ENCODE results near the gene FOXL3.

The FOXL3 gene

DNA sequence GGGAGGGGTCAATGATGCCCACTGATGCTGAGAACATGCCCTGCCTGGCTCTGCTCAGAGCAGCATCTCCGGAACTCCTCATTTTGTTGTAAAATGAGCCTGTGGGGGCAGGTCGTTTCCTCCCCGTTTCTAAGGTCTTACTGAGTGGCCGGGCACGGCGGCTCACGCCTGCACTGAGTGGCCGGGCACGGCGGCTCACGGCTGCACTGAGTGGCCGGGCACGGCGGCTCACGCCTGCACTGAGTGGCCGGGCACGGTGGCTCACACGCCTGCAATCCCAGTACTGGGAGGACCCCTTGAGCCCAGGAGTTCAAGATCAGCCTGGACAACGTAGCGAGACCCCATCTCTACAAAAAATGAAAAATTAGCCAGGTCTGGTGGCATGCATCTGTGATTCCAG is 39.0 kb upstream of the FOXL3 start:
- Mint-ChIP-seq H3K4me1 (ENCODE audit: low read depth in 2 of 2) (no peaks in the 10 kb centered on the region), H3K27me3 (peaks cover 0 to 9% of the 10 kb centered on the region in 2 donors), H3K27ac (no peak overlapping the region), H3K4me3 (no peak overlapping the region), H3K9me3 (no peaks in the 10 kb centered on the region), H3K36me3 (ENCODE audit: insufficient read depth) (no peaks in the 10 kb centered on the region)
- DNase-seq (no peak), ATAC-seq (replicated peaks) (no peak)

- no peaks in the 10 kb centered on the region for H3K9me3 Mint-ChIP-seq
- peaks cover 0 to 9% of the 10 kb centered on the region in 2 donors for H3K27me3 Mint-ChIP-seq
- no peak for DNase-seq
- H3K27ac Mint-ChIP-seq: no peak overlapping the region
- no peak for ATAC-seq (replicated peaks)
- H3K4me3 Mint-ChIP-seq: no peak overlapping the region
- no peaks in the 10 kb centered on the region for H3K36me3 Mint-ChIP-seq (ENCODE audit: insufficient read depth)
- H3K4me1 Mint-ChIP-seq (ENCODE audit: low read depth in 2 of 2): no peaks in the 10 kb centered on the region
These were observed 38.4 kb upstream of the FOXL3 start for GRCh38 chr7:251446-252175.

DNA sequence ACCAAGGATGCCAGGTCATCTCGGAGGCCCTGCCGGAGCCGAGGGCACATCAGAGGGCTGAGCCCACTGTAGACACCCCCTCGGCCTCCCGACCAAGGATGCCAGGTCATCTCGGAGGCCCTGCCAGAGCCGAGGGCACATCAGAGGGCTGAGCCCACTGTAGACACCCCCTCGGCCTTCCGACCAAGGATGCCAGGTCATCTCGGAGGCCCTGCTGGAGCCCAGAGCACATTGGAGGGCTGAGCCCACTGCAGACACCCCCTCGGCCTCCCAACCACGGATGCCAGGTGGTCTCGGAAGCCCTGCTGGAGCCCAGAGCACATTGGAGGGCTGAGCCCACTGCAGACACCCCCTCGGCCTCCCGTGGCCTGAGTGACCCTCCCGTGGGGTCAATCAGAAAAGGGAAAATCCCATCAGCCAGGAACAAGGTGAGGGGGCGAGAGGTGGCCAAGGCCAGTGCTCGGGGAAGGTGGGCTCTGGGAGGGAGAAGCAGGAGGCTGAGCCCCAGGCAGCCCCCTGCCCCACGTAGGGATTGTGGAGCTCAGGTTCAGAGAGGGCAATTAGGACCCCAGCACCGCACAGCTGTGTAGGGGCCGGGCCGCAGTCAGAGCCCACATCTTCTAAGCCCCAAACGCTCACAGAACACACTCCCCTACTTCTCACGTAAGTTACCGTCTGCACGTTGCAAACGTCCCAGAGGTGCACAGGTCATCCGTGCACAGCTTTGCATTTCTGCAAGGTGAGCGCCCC is 37.6 kb upstream of the FOXL3 start:
- Mint-ChIP-seq H3K27me3 (peaks cover 0 to 9% of the 10 kb centered on the region in 2 donors), H3K4me1 (ENCODE audit: low read depth in 2 of 2) (no peaks in the 10 kb centered on the region), H3K4me3 (no peak overlapping the region), H3K27ac (no peak overlapping the region), H3K9me3 (no peaks in the 10 kb centered on the region), H3K36me3 (ENCODE audit: insufficient read depth) (no peaks in the 10 kb centered on the region)
- DNase-seq: no peak
- no peak for ATAC-seq (replicated peaks)

DNA sequence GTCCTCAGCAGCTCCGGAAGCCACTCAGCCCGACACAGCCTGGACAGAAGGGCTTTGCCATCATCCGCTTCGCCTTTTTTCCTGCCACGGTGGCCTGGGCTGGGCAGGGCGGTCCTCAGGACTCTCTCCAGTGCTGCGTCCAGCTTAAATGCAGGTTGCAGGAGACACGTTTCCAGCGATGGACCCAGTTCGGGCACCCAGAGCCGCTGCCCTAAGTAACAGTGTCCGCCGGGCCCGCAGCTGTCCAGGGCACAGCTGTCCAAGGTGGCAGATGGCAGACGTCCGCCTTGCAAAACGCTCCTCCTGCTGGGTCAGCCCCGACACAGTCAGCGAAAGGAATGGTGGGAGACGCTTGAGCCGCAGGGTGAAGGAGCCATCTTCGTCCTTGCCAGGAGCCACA is 37.0 kb upstream of the FOXL3 start:
- Mint-ChIP-seq H3K4me1 (ENCODE audit: low read depth in 2 of 2) (no peaks in the 10 kb centered on the region), H3K4me3 (no peak overlapping the region), H3K27me3 (peaks cover 0 to 9% of the 10 kb centered on the region in 2 donors), H3K27ac (no peak overlapping the region), H3K9me3 (no peaks in the 10 kb centered on the region), H3K36me3 (ENCODE audit: insufficient read depth) (no peaks in the 10 kb centered on the region)
- no peak for ATAC-seq (replicated peaks)
- DNase-seq: no peak

DNA sequence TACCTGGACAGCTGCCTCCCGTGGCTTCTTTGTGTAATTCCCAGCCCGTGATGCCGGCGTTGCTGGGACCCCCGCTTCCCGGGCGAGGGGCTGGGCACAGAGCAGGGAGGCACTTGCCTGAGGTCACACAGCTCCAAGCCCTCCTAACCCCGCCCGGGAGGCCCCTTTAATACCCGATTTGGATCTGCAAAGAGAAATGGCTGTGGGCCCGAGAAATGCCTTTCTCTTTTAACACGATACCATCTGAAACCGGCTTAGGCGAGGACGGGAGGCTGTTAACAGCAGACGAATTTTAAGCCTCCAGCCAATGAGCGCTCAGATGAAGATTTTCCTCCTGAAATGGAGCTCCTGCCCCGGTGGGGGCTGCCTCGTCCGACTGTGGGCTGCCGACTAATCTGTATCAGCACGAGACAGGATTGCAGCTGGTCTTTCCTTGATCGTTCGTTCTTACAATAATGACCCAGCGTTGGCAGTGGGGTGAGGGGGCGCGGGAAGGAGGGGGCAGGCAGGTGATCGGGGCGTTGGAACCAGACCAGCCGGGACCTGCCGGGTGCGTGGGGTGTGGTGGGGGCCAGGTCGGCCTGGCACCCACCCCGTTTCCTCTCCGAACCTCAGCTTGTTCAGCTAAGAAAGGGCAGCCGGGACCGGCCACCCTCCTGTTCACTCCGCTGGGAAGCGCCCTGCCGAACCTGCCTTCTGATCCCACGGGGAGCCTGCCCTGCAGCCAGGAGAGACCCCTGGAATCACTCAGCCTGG is 36.2 kb upstream of the FOXL3 start:
- ATAC-seq (replicated peaks) (no peak), DNase-seq (no peak)
- H3K27ac Mint-ChIP-seq: no peak overlapping the region
- no peaks in the 10 kb centered on the region for H3K4me1 Mint-ChIP-seq (ENCODE audit: low read depth in 2 of 2)
- peaks cover 0 to 9% of the 10 kb centered on the region in 2 donors for H3K27me3 Mint-ChIP-seq
- H3K36me3 Mint-ChIP-seq (ENCODE audit: insufficient read depth): no peaks in the 10 kb centered on the region
- no peak overlapping the region for H3K4me3 Mint-ChIP-seq
- no peaks in the 10 kb centered on the region for H3K9me3 Mint-ChIP-seq

- ATAC-seq (replicated peaks): no peak
- DNase-seq: no peak
- H3K27me3 Mint-ChIP-seq: peaks cover 0 to 9% of the 10 kb centered on the region in 2 donors
- H3K4me1 Mint-ChIP-seq (ENCODE audit: low read depth in 2 of 2): no peaks in the 10 kb centered on the region
- H3K4me3 Mint-ChIP-seq: no peak overlapping the region
- H3K27ac Mint-ChIP-seq: no peak overlapping the region
- H3K36me3 Mint-ChIP-seq (ENCODE audit: insufficient read depth): no peaks in the 10 kb centered on the region
- no peaks in the 10 kb centered on the region for H3K9me3 Mint-ChIP-seq
These were observed 35.5 kb upstream of the FOXL3 start for GRCh38 chr7:254337-255037.

DNA sequence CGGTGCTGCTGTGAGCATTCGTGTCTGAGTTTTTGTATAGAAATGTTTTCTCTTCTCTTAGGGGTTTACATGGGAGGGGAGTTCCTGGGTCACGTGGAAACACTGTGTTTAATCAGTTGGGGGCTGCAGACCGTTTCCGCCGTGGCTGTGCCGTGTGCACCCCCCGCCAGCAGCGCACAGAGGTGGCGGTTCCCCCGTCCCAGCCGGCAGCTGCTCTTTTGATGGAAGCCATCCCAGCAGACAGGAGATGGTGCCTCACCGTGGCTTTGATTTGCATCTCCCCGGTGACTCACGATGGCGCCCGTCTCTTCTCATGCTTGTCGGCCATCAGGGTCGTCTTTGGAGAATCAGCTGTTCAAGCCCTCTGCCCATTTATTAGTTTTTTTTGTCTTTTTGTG is 34.9 kb upstream of the FOXL3 start:
- no peak overlapping the region for H3K27ac Mint-ChIP-seq
- ATAC-seq (replicated peaks) (no peak), DNase-seq (no peak)
- peaks cover 0 to 9% of the 10 kb centered on the region in 2 donors for H3K27me3 Mint-ChIP-seq
- H3K9me3 Mint-ChIP-seq: no peaks in the 10 kb centered on the region
- no peak overlapping the region for H3K4me3 Mint-ChIP-seq
- no peaks in the 10 kb centered on the region for H3K36me3 Mint-ChIP-seq (ENCODE audit: insufficient read depth)
- no peaks in the 10 kb centered on the region for H3K4me1 Mint-ChIP-seq (ENCODE audit: low read depth in 2 of 2)

- no peak for DNase-seq
- no peak overlapping the region for H3K4me3 Mint-ChIP-seq
- H3K27ac Mint-ChIP-seq: no peak overlapping the region
- H3K27me3 Mint-ChIP-seq: peaks cover 0 to 9% of the 10 kb centered on the region in 2 donors
- no peaks in the 10 kb centered on the region for H3K9me3 Mint-ChIP-seq
- no peaks in the 10 kb centered on the region for H3K4me1 Mint-ChIP-seq (ENCODE audit: low read depth in 2 of 2)
- ATAC-seq (replicated peaks): no peak
- H3K36me3 Mint-ChIP-seq (ENCODE audit: insufficient read depth): no peaks in the 10 kb centered on the region
These were observed 34.1 kb upstream of the FOXL3 start for GRCh38 chr7:255721-256361.

- Mint-ChIP-seq H3K27me3 (peaks cover 0 to 9% of the 10 kb centered on the region in 2 donors), H3K4me3 (no peak overlapping the region), H3K4me1 (ENCODE audit: low read depth in 2 of 2) (no peaks in the 10 kb centered on the region), H3K36me3 (ENCODE audit: insufficient read depth) (no peaks in the 10 kb centered on the region), H3K9me3 (no peaks in the 10 kb centered on the region), H3K27ac (no peak overlapping the region)
- no peak for DNase-seq
- ATAC-seq (replicated peaks): no peak
These were observed 33.5 kb upstream of the FOXL3 start for GRCh38 chr7:256461-256940.

DNA sequence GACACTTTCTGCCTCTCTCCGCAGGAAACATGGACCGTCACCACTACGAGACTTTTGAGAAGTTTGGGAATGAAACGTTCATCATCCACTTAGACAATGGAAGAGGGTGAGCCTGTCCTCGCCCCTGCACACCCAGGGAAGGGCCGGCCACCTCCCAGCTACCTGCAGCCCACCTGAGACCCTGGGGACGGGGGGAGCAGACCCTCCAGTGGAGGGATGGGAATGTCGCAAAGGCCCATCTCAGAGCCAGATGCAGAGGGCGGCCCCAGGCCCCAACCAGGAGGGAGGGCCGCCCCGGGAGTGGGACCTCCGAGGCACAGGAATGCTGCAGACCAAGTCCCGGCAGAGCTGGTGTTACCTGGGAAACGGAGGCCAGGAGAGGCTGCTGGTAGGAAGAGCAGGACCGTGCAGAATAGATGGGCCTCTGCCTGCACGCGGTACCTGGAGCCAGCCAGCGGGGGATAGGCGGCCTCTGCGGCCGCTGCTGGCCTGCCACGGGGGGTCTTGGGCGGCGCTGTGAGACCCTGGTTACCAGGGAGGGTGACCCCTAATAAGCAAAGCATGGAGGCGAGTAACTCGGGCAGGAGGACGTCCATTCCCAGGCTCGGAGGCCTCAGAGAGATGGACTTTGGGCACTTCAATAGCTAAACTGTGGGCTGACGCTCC is 32.9 kb upstream of the FOXL3 start:
- Mint-ChIP-seq H3K4me3 (no peak overlapping the region), H3K36me3 (ENCODE audit: insufficient read depth) (no peaks in the 10 kb centered on the region), H3K4me1 (ENCODE audit: low read depth in 2 of 2) (peaks cover 2 to 3% of the 10 kb centered on the region in 2 donors), H3K27ac (no peak overlapping the region), H3K27me3 (peaks cover 0 to 9% of the 10 kb centered on the region in 2 donors), H3K9me3 (peaks cover 0 to 4% of the 10 kb centered on the region in 2 donors)
- DNase-seq (no peak), ATAC-seq (replicated peaks) (no peak)

DNA sequence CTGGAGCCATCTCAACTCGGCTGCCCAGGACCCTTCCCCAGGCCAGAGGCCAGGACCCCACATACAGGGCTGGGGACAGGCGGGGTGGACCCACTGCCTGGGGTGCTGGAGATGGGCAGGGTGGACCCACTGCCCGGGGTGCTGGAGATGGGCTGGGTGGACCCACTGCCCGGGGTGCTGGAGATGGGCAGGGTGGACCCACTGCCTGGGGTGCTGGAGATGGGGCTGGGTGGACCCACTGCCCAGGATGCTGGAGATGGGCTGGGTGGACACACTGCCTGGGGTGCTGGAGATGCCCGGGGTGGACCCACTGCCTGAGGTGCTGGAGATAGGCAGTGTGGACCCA is 32.4 kb upstream of the FOXL3 start:
- no peak for ATAC-seq (replicated peaks)
- H3K4me1 Mint-ChIP-seq (ENCODE audit: low read depth in 2 of 2): peaks cover 5 to 7% of the 10 kb centered on the region in 2 donors
- no peak overlapping the region for H3K27ac Mint-ChIP-seq
- peaks cover 0 to 9% of the 10 kb centered on the region in 2 donors for H3K9me3 Mint-ChIP-seq
- peaks cover 0 to 9% of the 10 kb centered on the region in 2 donors for H3K27me3 Mint-ChIP-seq
- H3K36me3 Mint-ChIP-seq (ENCODE audit: insufficient read depth): peaks cover 4% of the 10 kb centered on the region
- DNase-seq: no peak
- no peak overlapping the region for H3K4me3 Mint-ChIP-seq

GRCh38 chr7:258476-259190 is 31.3 kb upstream of the FOXL3 start:
- Mint-ChIP-seq H3K36me3 (ENCODE audit: insufficient read depth) (peaks cover 6% of the 10 kb centered on the region), H3K9me3 (peaks cover 0 to 10% of the 10 kb centered on the region in 2 donors), H3K4me1 (ENCODE audit: low read depth in 2 of 2) (peaks cover 5 to 7% of the 10 kb centered on the region in 2 donors), H3K27me3 (peaks cover 0 to 9% of the 10 kb centered on the region in 2 donors), H3K4me3 (no peak overlapping the region), H3K27ac (no peak overlapping the region)
- ATAC-seq (replicated peaks): no peak
- DNase-seq: no peak

Measured in effector memory CD8-positive, alpha-beta T cell (primary cell).